GM12865 (cell line): ENCODE results near the gene LPAR6.

ENCODE experiments used
- DNase-seq: peaks from one replicate; pipeline ENCODE4 v3.0.0; 2010; ENCODE audit warnings: low read depth
- H3K4me3 ChIP-seq: 2 replicates; pipeline ENCODE4 v1.5.1; 2011; ENCODE audit warnings: mild to moderate bottlenecking, low read depth, low read length, control low read depth
- TF ChIP-seq, protein P1 (sequence below): IDR thresholded peaks from 2 replicates; pipeline ENCODE4 v1.5.1; 2011; ENCODE audit warnings: low read length, control low read depth, low read depth, inconsistent platforms; ENCODE audit not compliant: insufficient read depth; ENCODE audit errors: missing control alignments

LPAR6 gene

GRCh38 chr13:48380581-48380980 lies 32.3 kb downstream of the LPAR6 start:
- H3K4me3 ChIP-seq, result no peak overlapping the region
- TF ChIP-seq, protein P1, sequence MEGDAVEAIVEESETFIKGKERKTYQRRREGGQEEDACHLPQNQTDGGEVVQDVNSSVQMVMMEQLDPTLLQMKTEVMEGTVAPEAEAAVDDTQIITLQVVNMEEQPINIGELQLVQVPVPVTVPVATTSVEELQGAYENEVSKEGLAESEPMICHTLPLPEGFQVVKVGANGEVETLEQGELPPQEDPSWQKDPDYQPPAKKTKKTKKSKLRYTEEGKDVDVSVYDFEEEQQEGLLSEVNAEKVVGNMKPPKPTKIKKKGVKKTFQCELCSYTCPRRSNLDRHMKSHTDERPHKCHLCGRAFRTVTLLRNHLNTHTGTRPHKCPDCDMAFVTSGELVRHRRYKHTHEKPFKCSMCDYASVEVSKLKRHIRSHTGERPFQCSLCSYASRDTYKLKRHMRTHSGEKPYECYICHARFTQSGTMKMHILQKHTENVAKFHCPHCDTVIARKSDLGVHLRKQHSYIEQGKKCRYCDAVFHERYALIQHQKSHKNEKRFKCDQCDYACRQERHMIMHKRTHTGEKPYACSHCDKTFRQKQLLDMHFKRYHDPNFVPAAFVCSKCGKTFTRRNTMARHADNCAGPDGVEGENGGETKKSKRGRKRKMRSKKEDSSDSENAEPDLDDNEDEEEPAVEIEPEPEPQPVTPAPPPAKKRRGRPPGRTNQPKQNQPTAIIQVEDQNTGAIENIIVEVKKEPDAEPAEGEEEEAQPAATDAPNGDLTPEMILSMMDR, result no peak
- DNase-seq, result no peak

GRCh38 chr13:48377857-48378256 lies 35.1 kb downstream of the LPAR6 start:
- no peak for DNase-seq
- TF ChIP-seq, protein P1, result no peak
- H3K4me3 ChIP-seq, result no peak overlapping the region

DNA sequence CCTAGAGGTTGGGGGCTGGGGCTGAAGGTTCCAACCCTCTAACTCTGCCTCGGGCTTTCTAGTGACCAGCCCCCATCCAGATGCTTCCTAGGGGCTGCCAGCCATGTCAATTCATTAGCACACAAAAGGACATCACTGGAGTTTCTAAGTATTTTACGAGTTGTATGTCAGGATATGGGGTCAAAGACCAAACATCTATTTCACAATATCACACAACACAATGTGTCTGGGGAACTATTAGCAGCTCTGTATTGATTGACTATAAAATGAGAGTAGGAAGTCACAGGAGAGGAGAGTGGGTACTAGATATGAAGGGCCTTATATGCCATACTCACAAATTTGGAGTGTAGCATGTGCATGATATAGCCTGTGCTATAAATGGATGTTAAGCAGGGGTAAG lies 42.1 kb downstream of the LPAR6 start:
- DNase-seq, result no peak
- TF ChIP-seq, protein P1, result no peak
- H3K4me3 ChIP-seq, result no peak overlapping the region

DNA sequence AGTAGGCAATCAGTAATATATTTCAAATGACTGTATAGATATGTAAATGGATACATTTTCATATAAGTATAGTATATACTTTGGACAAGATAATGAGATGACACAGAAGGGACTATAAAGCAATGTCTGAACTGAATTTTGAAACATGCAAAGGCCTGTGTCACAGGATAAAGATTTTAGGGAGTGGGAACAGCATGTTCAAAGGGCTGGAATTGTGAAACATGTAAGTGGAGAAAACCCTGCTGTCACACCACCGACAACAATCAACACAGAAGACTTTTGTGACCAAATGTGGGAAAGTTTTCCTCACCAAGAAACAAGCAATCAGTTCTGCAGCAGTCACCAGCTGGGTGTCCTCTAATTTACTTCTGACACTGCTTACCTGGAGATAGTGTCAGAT lies 42.9 kb downstream of the LPAR6 start:
- no peak for DNase-seq
- H3K4me3 ChIP-seq, result no peak overlapping the region
- TF ChIP-seq, protein P1, result no peak
